K562 (cell line): ENCODE results near the gene MRPS18B. TPM values are rescaled to one million over a fixed set of nuclear protein-coding genes. Genes with fewer than 3 reads are reported as not detected.

Experiments
- BDP1 ChIP-seq: IDR thresholded peaks from 3 replicates; pipeline ENCODE4 v1.6.1; 2011; ENCODE audit not compliant: insufficient read length, insufficient read depth
- KHSRP ChIP-seq: fragments of 450-650 bp; IDR thresholded peaks from 2 replicates; pipeline ENCODE4 v1.6.1; 2017
- KLF13 ChIP-seq: fragments of 450-650 bp; IDR thresholded peaks from 2 replicates; pipeline ENCODE4 v1.6.1; 2016; ENCODE audit warnings: missing genetic modification characterization, low read depth, mild to moderate bottlenecking, missing compliant biosample characterization, moderate library complexity, borderline replicate concordance
- MCM5 ChIP-seq: fragments of 450-650 bp; IDR thresholded peaks from 2 replicates; pipeline ENCODE4 v1.6.1; 2016; ENCODE audit warnings: low read depth
- ZBTB2 ChIP-seq: fragments of 450-650 bp; IDR thresholded peaks from 2 replicates; pipeline ENCODE4 v1.6.1; 2016; ENCODE audit warnings: antibody characterized with exemption
- ZNF644 ChIP-seq: fragments of 200-800 bp; sonication (Bioruptor generic); IDR thresholded peaks from 2 replicates; pipeline ENCODE4 v1.6.1; 2016; ENCODE audit warnings: low read depth, missing genetic modification characterization, missing compliant biosample characterization
- polyA plus RNA-seq, 8 experiments: library from polyadenylated mRNA; depleted of rRNA in 4 of 8; stranded (reverse) in 5 of 8; unstranded in 3 of 8; fragments of >200 nt; fragmentation: Nextera tagmentation in 2 of 8; fragmentation: Illumina TruSeq in 1 of 8; extraction: Ambion mirVana in 2 of 8; extraction: Trizol in 1 of 8; gene quantifications; 2 replicates each; pipeline versions ENCODE4 v1.2.1 to v1.2.3, GENCODE V29; 2011 to 2014; ENCODE audit warnings: inconsistent platforms in 1 of 8, missing spikeins in 1 of 8
- total RNA-seq, 7 experiments: library from RNA; depleted of rRNA in 6 of 7; stranded (reverse); fragments of >200 nt in 6 of 7; fragmentation: Illumina TruSeq in 2 of 7; extraction: Trizol in 2 of 7; gene quantifications; 2 replicates each; pipeline versions ENCODE4 v1.2.1 to v1.2.3, GENCODE V29; 2011 to 2021; ENCODE audit warnings: low replicate concordance in 1 of 7
- TF ChIP-seq, protein P1 (sequence below): sonication (generic); formaldehyde crosslinking; IDR thresholded peaks from 2 replicates; pipeline ENCODE4 v1.8.0; 2022; ENCODE audit warnings: mild to moderate bottlenecking, missing genetic modification reagents
- TF ChIP-seq, protein P2 (sequence below): fragments of 450-650 bp; formaldehyde crosslinking; IDR thresholded peaks from 2 replicates; pipeline ENCODE4 v1.4.0; 2022; ENCODE audit warnings: missing genetic modification characterization
- TF ChIP-seq, protein P3 (sequence below): IDR thresholded peaks from 2 replicates; pipeline ENCODE4 v1.6.1; 2012; ENCODE audit warnings: low read depth, low read length, improper control_type of control experiment, borderline replicate concordance
- TF ChIP-seq, protein P4 (sequence below): fragments of 250-450 bp; sonication (Bioruptor Pico); IDR thresholded peaks from 2 replicates; pipeline ENCODE4 v1.8.0; 2022; ENCODE audit warnings: inconsistent platforms, mild to moderate bottlenecking, moderate library complexity, borderline replicate concordance
- TF ChIP-seq, protein P5 (sequence below): fragments of 250-450 bp; sonication (Bioruptor Pico); IDR thresholded peaks from 2 replicates; pipeline ENCODE4 v1.4.0; 2020; ENCODE audit warnings: mild to moderate bottlenecking, moderate library complexity, borderline replicate concordance
- TF ChIP-seq, protein P6 (sequence below): fragments of 250-450 bp; sonication (Bioruptor Pico); IDR thresholded peaks from 2 replicates; pipeline ENCODE4 v1.4.0; 2020

The MRPS18B gene
- total and polyA plus RNA-seq, 9 of the 15 experiments (the other 6 are each of a cell fraction or from before 2014, with no cell fraction given), result 132 to 383 (median 178) TPM

- TF ChIP-seq, protein P1, sequence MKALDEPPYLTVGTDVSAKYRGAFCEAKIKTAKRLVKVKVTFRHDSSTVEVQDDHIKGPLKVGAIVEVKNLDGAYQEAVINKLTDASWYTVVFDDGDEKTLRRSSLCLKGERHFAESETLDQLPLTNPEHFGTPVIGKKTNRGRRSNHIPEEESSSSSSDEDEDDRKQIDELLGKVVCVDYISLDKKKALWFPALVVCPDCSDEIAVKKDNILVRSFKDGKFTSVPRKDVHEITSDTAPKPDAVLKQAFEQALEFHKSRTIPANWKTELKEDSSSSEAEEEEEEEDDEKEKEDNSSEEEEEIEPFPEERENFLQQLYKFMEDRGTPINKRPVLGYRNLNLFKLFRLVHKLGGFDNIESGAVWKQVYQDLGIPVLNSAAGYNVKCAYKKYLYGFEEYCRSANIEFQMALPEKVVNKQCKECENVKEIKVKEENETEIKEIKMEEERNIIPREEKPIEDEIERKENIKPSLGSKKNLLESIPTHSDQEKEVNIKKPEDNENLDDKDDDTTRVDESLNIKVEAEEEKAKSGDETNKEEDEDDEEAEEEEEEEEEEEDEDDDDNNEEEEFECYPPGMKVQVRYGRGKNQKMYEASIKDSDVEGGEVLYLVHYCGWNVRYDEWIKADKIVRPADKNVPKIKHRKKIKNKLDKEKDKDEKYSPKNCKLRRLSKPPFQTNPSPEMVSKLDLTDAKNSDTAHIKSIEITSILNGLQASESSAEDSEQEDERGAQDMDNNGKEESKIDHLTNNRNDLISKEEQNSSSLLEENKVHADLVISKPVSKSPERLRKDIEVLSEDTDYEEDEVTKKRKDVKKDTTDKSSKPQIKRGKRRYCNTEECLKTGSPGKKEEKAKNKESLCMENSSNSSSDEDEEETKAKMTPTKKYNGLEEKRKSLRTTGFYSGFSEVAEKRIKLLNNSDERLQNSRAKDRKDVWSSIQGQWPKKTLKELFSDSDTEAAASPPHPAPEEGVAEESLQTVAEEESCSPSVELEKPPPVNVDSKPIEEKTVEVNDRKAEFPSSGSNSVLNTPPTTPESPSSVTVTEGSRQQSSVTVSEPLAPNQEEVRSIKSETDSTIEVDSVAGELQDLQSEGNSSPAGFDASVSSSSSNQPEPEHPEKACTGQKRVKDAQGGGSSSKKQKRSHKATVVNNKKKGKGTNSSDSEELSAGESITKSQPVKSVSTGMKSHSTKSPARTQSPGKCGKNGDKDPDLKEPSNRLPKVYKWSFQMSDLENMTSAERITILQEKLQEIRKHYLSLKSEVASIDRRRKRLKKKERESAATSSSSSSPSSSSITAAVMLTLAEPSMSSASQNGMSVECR (CRISPR knock-in tag), result no peak
- TF ChIP-seq BDP1, result no peak
- TF ChIP-seq, protein P2, sequence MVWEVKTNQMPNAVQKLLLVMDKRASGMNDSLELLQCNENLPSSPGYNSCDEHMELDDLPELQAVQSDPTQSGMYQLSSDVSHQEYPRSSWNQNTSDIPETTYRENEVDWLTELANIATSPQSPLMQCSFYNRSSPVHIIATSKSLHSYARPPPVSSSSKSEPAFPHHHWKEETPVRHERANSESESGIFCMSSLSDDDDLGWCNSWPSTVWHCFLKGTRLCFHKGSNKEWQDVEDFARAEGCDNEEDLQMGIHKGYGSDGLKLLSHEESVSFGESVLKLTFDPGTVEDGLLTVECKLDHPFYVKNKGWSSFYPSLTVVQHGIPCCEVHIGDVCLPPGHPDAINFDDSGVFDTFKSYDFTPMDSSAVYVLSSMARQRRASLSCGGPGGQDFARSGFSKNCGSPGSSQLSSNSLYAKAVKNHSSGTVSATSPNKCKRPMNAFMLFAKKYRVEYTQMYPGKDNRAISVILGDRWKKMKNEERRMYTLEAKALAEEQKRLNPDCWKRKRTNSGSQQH (CRISPR knock-in tag), result no peak
- TF ChIP-seq, protein P3, sequence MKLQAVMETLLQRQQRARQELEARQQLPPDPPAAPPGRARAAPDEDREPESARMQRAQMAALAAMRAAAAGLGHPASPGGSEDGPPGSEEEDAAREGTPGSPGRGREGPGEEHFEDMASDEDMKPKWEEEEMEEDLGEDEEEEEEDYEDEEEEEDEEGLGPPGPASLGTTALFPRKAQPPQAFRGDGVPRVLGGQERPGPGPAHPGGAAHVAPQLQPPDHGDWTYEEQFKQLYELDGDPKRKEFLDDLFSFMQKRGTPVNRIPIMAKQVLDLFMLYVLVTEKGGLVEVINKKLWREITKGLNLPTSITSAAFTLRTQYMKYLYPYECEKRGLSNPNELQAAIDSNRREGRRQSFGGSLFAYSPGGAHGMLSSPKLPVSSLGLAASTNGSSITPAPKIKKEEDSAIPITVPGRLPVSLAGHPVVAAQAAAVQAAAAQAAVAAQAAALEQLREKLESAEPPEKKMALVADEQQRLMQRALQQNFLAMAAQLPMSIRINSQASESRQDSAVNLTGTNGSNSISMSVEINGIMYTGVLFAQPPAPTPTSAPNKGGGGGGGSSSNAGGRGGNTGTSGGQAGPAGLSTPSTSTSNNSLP, result no peak
- no peak for TF ChIP-seq KHSRP
- no peak for TF ChIP-seq MCM5
- TF ChIP-seq ZBTB2, result no peak
- TF ChIP-seq, protein P4, sequence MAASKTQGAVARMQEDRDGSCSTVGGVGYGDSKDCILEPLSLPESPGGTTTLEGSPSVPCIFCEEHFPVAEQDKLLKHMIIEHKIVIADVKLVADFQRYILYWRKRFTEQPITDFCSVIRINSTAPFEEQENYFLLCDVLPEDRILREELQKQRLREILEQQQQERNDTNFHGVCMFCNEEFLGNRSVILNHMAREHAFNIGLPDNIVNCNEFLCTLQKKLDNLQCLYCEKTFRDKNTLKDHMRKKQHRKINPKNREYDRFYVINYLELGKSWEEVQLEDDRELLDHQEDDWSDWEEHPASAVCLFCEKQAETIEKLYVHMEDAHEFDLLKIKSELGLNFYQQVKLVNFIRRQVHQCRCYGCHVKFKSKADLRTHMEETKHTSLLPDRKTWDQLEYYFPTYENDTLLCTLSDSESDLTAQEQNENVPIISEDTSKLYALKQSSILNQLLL (CRISPR knock-in tag), result no peak
- TF ChIP-seq KLF13, result no peak
- no peak for TF ChIP-seq ZNF644 (tag)
- TF ChIP-seq, protein P5, sequence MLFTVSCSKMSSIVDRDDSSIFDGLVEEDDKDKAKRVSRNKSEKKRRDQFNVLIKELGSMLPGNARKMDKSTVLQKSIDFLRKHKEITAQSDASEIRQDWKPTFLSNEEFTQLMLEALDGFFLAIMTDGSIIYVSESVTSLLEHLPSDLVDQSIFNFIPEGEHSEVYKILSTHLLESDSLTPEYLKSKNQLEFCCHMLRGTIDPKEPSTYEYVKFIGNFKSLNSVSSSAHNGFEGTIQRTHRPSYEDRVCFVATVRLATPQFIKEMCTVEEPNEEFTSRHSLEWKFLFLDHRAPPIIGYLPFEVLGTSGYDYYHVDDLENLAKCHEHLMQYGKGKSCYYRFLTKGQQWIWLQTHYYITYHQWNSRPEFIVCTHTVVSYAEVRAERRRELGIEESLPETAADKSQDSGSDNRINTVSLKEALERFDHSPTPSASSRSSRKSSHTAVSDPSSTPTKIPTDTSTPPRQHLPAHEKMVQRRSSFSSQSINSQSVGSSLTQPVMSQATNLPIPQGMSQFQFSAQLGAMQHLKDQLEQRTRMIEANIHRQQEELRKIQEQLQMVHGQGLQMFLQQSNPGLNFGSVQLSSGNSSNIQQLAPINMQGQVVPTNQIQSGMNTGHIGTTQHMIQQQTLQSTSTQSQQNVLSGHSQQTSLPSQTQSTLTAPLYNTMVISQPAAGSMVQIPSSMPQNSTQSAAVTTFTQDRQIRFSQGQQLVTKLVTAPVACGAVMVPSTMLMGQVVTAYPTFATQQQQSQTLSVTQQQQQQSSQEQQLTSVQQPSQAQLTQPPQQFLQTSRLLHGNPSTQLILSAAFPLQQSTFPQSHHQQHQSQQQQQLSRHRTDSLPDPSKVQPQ (CRISPR knock-in tag), result no peak
- TF ChIP-seq, protein P6, sequence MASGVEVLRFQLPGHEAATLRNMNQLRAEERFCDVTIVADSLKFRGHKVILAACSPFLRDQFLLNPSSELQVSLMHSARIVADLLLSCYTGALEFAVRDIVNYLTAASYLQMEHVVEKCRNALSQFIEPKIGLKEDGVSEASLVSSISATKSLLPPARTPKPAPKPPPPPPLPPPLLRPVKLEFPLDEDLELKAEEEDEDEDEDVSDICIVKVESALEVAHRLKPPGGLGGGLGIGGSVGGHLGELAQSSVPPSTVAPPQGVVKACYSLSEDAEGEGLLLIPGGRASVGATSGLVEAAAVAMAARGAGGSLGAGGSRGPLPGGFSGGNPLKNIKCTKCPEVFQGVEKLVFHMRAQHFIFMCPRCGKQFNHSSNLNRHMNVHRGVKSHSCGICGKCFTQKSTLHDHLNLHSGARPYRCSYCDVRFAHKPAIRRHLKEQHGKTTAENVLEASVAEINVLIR (CRISPR knock-in tag), result no peak
Measured at GRCh38 chr6:30657454-30657853, 39.8 kb downstream of the MRPS18B start (continued).
